Activated naive CD8-positive, alpha-beta T cell treated with anti-CD3 and anti-CD28 coated beads for 36 hours (primary cell): ENCODE data around the gene SLC6A16. TPM values are rescaled to one million over a fixed set of nuclear protein-coding genes. Genes with fewer than 3 reads are reported as not detected.
"Not testable (repeated sequence)": the region's sequence is repeated elsewhere in the genome, so short reads cannot be mapped to it uniquely, and the experiment has no call there.

Experiments used
- DNase-seq: peaks from one replicate; pipeline ENCODE4 v3.0.0; 2021
- H3K27ac Mint-ChIP-seq: one replicate; pipeline ENCODE4 v1.8.0; 2022; ENCODE audit warnings: mild to moderate bottlenecking, moderate library complexity, mixed read lengths
- H3K27me3 Mint-ChIP-seq: one replicate; pipeline ENCODE4 v1.8.0; 2022; ENCODE audit warnings: mild to moderate bottlenecking, mixed read lengths
- H3K36me3 Mint-ChIP-seq: one replicate; pipeline ENCODE4 v1.8.0; 2021; ENCODE audit warnings: mild to moderate bottlenecking, mixed read lengths
- H3K4me1 Mint-ChIP-seq: one replicate; pipeline ENCODE4 v1.8.0; 2021; ENCODE audit warnings: mixed read lengths
- H3K4me3 Mint-ChIP-seq: one replicate; pipeline ENCODE4 v1.8.0; 2022; ENCODE audit warnings: mild to moderate bottlenecking, moderate library complexity, mixed read lengths
- H3K9me3 Mint-ChIP-seq: one replicate; pipeline ENCODE4 v1.8.0; 2022; ENCODE audit warnings: mixed read lengths
- total RNA-seq, 2 experiments: library from RNA; stranded (reverse); gene quantifications; one replicate each; pipeline ENCODE4 v1.2.3, GENCODE V29; 2021

Gene SLC6A16
- total RNA-seq, 2 experiments from 2014 or later, result 0.86 to 1.4 TPM

GRCh38 chr19:49318296-49318695 is 6.7 kb downstream of the SLC6A16 start:
- no peak for DNase-seq
- peaks cover 7% of the 10 kb centered on the region for H3K4me1 Mint-ChIP-seq
- H3K27ac Mint-ChIP-seq, result no peak overlapping the region
- no peaks in the 10 kb centered on the region for H3K27me3 Mint-ChIP-seq
- peaks cover 17% of the 10 kb centered on the region for H3K9me3 Mint-ChIP-seq
- H3K36me3 Mint-ChIP-seq, result peaks cover 35% of the 10 kb centered on the region
- H3K4me3 Mint-ChIP-seq, result no peak overlapping the region

GRCh38 chr19:49316284-49316683 is 8.7 kb downstream of the SLC6A16 start:
- H3K9me3 Mint-ChIP-seq, result peaks cover 12% of the 10 kb centered on the region
- peaks cover 24% of the 10 kb centered on the region for H3K36me3 Mint-ChIP-seq
- no peak overlapping the region for H3K4me3 Mint-ChIP-seq
- no peak for DNase-seq
- H3K27ac Mint-ChIP-seq, result no peak overlapping the region
- H3K4me1 Mint-ChIP-seq, result peaks cover 11% of the 10 kb centered on the region
- H3K27me3 Mint-ChIP-seq, result no peaks in the 10 kb centered on the region

GRCh38 chr19:49315111-49315510 is 9.9 kb downstream of the SLC6A16 start:
- no peaks in the 10 kb centered on the region for H3K27me3 Mint-ChIP-seq
- H3K27ac Mint-ChIP-seq, result no peak overlapping the region
- peaks cover 15% of the 10 kb centered on the region for H3K4me1 Mint-ChIP-seq
- H3K9me3 Mint-ChIP-seq, result peaks cover 12% of the 10 kb centered on the region
- H3K4me3 Mint-ChIP-seq, result no peak overlapping the region
- peaks cover 19% of the 10 kb centered on the region for H3K36me3 Mint-ChIP-seq
- DNase-seq, result no peak

GRCh38 chr19:49309087-49309486 is 15.9 kb downstream of the SLC6A16 start:
- H3K9me3 Mint-ChIP-seq, result no peaks in the 10 kb centered on the region
- no peak overlapping the region for H3K4me3 Mint-ChIP-seq
- no peak overlapping the region for H3K27ac Mint-ChIP-seq
- no peaks in the 10 kb centered on the region for H3K27me3 Mint-ChIP-seq
- H3K4me1 Mint-ChIP-seq, result peaks cover 7% of the 10 kb centered on the region
- no peaks in the 10 kb centered on the region for H3K36me3 Mint-ChIP-seq
- no peak for DNase-seq

GRCh38 chr19:49306734-49307133 is 18.3 kb downstream of the SLC6A16 start:
- H3K9me3 Mint-ChIP-seq, DNase-seq, H3K4me1 Mint-ChIP-seq, H3K4me3 Mint-ChIP-seq, H3K36me3 Mint-ChIP-seq, H3K27me3 Mint-ChIP-seq, H3K27ac Mint-ChIP-seq: not testable (repeated sequence)

- no peaks in the 10 kb centered on the region for H3K36me3 Mint-ChIP-seq
- no peak overlapping the region for H3K4me3 Mint-ChIP-seq
- no peak for DNase-seq
- H3K4me1 Mint-ChIP-seq, result no peaks in the 10 kb centered on the region
- no peaks in the 10 kb centered on the region for H3K27me3 Mint-ChIP-seq
- no peak overlapping the region for H3K27ac Mint-ChIP-seq
- H3K9me3 Mint-ChIP-seq, result no peaks in the 10 kb centered on the region
Measured at GRCh38 chr19:49301866-49302252, 23.1 kb downstream of the SLC6A16 start.

- Mint-ChIP-seq H3K36me3 (no peaks in the 10 kb centered on the region), H3K27ac (no peak overlapping the region), H3K27me3 (no peaks in the 10 kb centered on the region), H3K9me3 (no peaks in the 10 kb centered on the region), H3K4me3 (no peak overlapping the region), H3K4me1 (no peaks in the 10 kb centered on the region)
- peak; percentile 78 for DNase-seq
Measured at GRCh38 chr19:49301165-49301865, 23.7 kb downstream of the SLC6A16 start.

GRCh38 chr19:49298653-49299052 is 26.3 kb downstream of the SLC6A16 start:
- not testable (repeated sequence) for H3K27me3 Mint-ChIP-seq, H3K9me3 Mint-ChIP-seq, H3K36me3 Mint-ChIP-seq, H3K4me1 Mint-ChIP-seq, H3K4me3 Mint-ChIP-seq, DNase-seq, H3K27ac Mint-ChIP-seq

GRCh38 chr19:49297403-49297802 is 27.6 kb downstream of the SLC6A16 start:
- H3K4me1 Mint-ChIP-seq, result no peaks in the 10 kb centered on the region
- H3K27ac Mint-ChIP-seq, result no peak overlapping the region
- H3K9me3 Mint-ChIP-seq, result no peaks in the 10 kb centered on the region
- H3K4me3 Mint-ChIP-seq, result no peak overlapping the region
- H3K27me3 Mint-ChIP-seq, result no peaks in the 10 kb centered on the region
- DNase-seq, result no peak
- no peaks in the 10 kb centered on the region for H3K36me3 Mint-ChIP-seq

GRCh38 chr19:49295208-49295880 is 29.6 kb downstream of the SLC6A16 start:
- no peak overlapping the region for H3K4me3 Mint-ChIP-seq
- H3K9me3 Mint-ChIP-seq, result no peaks in the 10 kb centered on the region
- H3K27ac Mint-ChIP-seq, result no peak overlapping the region
- no peaks in the 10 kb centered on the region for H3K27me3 Mint-ChIP-seq
- no peak for DNase-seq
- no peaks in the 10 kb centered on the region for H3K36me3 Mint-ChIP-seq
- no peaks in the 10 kb centered on the region for H3K4me1 Mint-ChIP-seq

GRCh38 chr19:49294401-49294800 is 30.6 kb downstream of the SLC6A16 start:
- H3K36me3 Mint-ChIP-seq, result no peaks in the 10 kb centered on the region
- H3K27me3 Mint-ChIP-seq, result no peaks in the 10 kb centered on the region
- H3K4me1 Mint-ChIP-seq, result no peaks in the 10 kb centered on the region
- no peak overlapping the region for H3K4me3 Mint-ChIP-seq
- no peak overlapping the region for H3K27ac Mint-ChIP-seq
- no peaks in the 10 kb centered on the region for H3K9me3 Mint-ChIP-seq
- no peak for DNase-seq

GRCh38 chr19:49290517-49290916 is 34.5 kb downstream of the SLC6A16 start:
- Mint-ChIP-seq H3K27ac (no peak overlapping the region), H3K27me3 (no peaks in the 10 kb centered on the region), H3K4me3 (no peak overlapping the region), H3K4me1 (no peaks in the 10 kb centered on the region), H3K9me3 (no peaks in the 10 kb centered on the region), H3K36me3 (no peaks in the 10 kb centered on the region)
- DNase-seq, result no peak

- not testable (repeated sequence) for H3K27ac Mint-ChIP-seq, H3K4me1 Mint-ChIP-seq, DNase-seq, H3K36me3 Mint-ChIP-seq, H3K27me3 Mint-ChIP-seq, H3K9me3 Mint-ChIP-seq, H3K4me3 Mint-ChIP-seq
Measured at GRCh38 chr19:49289286-49289685, 35.7 kb downstream of the SLC6A16 start.

GRCh38 chr19:49288205-49288604 is 36.8 kb downstream of the SLC6A16 start:
- H3K27ac Mint-ChIP-seq, H3K36me3 Mint-ChIP-seq, H3K4me3 Mint-ChIP-seq, H3K4me1 Mint-ChIP-seq, H3K27me3 Mint-ChIP-seq, H3K9me3 Mint-ChIP-seq, DNase-seq: not testable (repeated sequence)

GRCh38 chr19:49287141-49287770 is 37.7 kb downstream of the SLC6A16 start:
- no peak for DNase-seq
- Mint-ChIP-seq H3K4me1 (no peaks in the 10 kb centered on the region), H3K27ac (no peak overlapping the region), H3K27me3 (no peaks in the 10 kb centered on the region), H3K36me3 (no peaks in the 10 kb centered on the region), H3K9me3 (no peaks in the 10 kb centered on the region), H3K4me3 (no peak overlapping the region)

GRCh38 chr19:49282184-49282583 is 42.8 kb downstream of the SLC6A16 start:
- Mint-ChIP-seq H3K36me3 (no peaks in the 10 kb centered on the region), H3K27me3 (peaks cover 7% of the 10 kb centered on the region), H3K27ac (no peak overlapping the region), H3K4me1 (no peaks in the 10 kb centered on the region), H3K9me3 (no peaks in the 10 kb centered on the region), H3K4me3 (no peak overlapping the region)
- DNase-seq, result no peak
